Measurements from ENCODE around the gene HINT2.

Gene HINT2

GRCh38 chr9:35776018-35776417 lies 38.8 kb downstream of the HINT2 start:
- DNase-seq (ENCODE audit: low spot score) (no peak), ATAC-seq (ENCODE audit: low read depth) (no peak)
- Histone ChIP-seq H3K27ac (ENCODE audit: poor library complexity, severe bottlenecking) (no peak overlapping the region), H3K36me3 (ENCODE audit: low read depth) (no peaks in the 10 kb centered on the region), H3K9me3 (ENCODE audit: severe bottlenecking) (no peaks in the 10 kb centered on the region), H3K27me3 (ENCODE audit: insufficient read depth, poor library complexity, severe bottlenecking) (no peaks in the 10 kb centered on the region), H3K4me3 (ENCODE audit: severe bottlenecking) (no peak overlapping the region), H3K4me1 (ENCODE audit: insufficient read depth, poor library complexity, severe bottlenecking) (peaks cover 14% of the 10 kb centered on the region)
- no peak for TF ChIP-seq CTCF (IDR thresholded peaks at IDR 0.05; ENCODE audit: poor library complexity, severe bottlenecking)

- DNase-seq (ENCODE audit: low spot score) (no peak), ATAC-seq (ENCODE audit: low read depth) (no peak)
- H3K4me1 ChIP-seq (ENCODE audit: insufficient read depth, poor library complexity, severe bottlenecking), result peaks cover 16% of the 10 kb centered on the region
- H3K4me3 ChIP-seq (ENCODE audit: severe bottlenecking), result no peak overlapping the region
- no peaks in the 10 kb centered on the region for H3K27me3 ChIP-seq (ENCODE audit: insufficient read depth, poor library complexity, severe bottlenecking)
- no peak overlapping the region for H3K27ac ChIP-seq (ENCODE audit: poor library complexity, severe bottlenecking)
- no peak for TF ChIP-seq CTCF (IDR thresholded peaks at IDR 0.05; ENCODE audit: poor library complexity, severe bottlenecking)
- H3K9me3 ChIP-seq (ENCODE audit: severe bottlenecking), result no peaks in the 10 kb centered on the region
- H3K36me3 ChIP-seq (ENCODE audit: low read depth), result no peaks in the 10 kb centered on the region
These were observed 39.8 kb downstream of the HINT2 start for GRCh38 chr9:35774907-35775635.

GRCh38 chr9:35771943-35772342 lies 42.9 kb downstream of the HINT2 start:
- Histone ChIP-seq H3K36me3 (ENCODE audit: low read depth) (no peaks in the 10 kb centered on the region), H3K27me3 (ENCODE audit: insufficient read depth, poor library complexity, severe bottlenecking) (no peaks in the 10 kb centered on the region), H3K9me3 (ENCODE audit: severe bottlenecking) (no peaks in the 10 kb centered on the region), H3K27ac (ENCODE audit: poor library complexity, severe bottlenecking) (peak overlapping the region; percentile 58), H3K4me1 (ENCODE audit: insufficient read depth, poor library complexity, severe bottlenecking) (peaks cover 16% of the 10 kb centered on the region), H3K4me3 (ENCODE audit: severe bottlenecking) (no peak overlapping the region)
- ATAC-seq (ENCODE audit: low read depth) (peak; percentile 85), DNase-seq (ENCODE audit: low spot score) (no peak)
- TF ChIP-seq CTCF (IDR thresholded peaks at IDR 0.05; ENCODE audit: poor library complexity, severe bottlenecking), result no peak

GRCh38 chr9:35771534-35771933 lies 43.3 kb downstream of the HINT2 start:
- Histone ChIP-seq H3K4me1 (ENCODE audit: insufficient read depth, poor library complexity, severe bottlenecking) (peaks cover 16% of the 10 kb centered on the region), H3K36me3 (ENCODE audit: low read depth) (no peaks in the 10 kb centered on the region), H3K27ac (ENCODE audit: poor library complexity, severe bottlenecking) (peak overlapping the region; percentile 58), H3K27me3 (ENCODE audit: insufficient read depth, poor library complexity, severe bottlenecking) (no peaks in the 10 kb centered on the region), H3K4me3 (ENCODE audit: severe bottlenecking) (no peak overlapping the region), H3K9me3 (ENCODE audit: severe bottlenecking) (no peaks in the 10 kb centered on the region)
- TF ChIP-seq CTCF (IDR thresholded peaks at IDR 0.05; ENCODE audit: poor library complexity, severe bottlenecking), result no peak
- ATAC-seq (ENCODE audit: low read depth) (peak; percentile 47; the same call in 2 of the 3 replicates), DNase-seq (ENCODE audit: low spot score) (no peak)

GRCh38 chr9:35771075-35771433 lies 43.8 kb downstream of the HINT2 start:
- Histone ChIP-seq H3K27me3 (ENCODE audit: insufficient read depth, poor library complexity, severe bottlenecking) (no peaks in the 10 kb centered on the region), H3K9me3 (ENCODE audit: severe bottlenecking) (no peaks in the 10 kb centered on the region), H3K27ac (ENCODE audit: poor library complexity, severe bottlenecking) (peak overlapping the region; percentile 58), H3K4me3 (ENCODE audit: severe bottlenecking) (no peak overlapping the region), H3K36me3 (ENCODE audit: low read depth) (no peaks in the 10 kb centered on the region), H3K4me1 (ENCODE audit: insufficient read depth, poor library complexity, severe bottlenecking) (peaks cover 16% of the 10 kb centered on the region)
- DNase-seq (ENCODE audit: low spot score) (no peak), ATAC-seq (ENCODE audit: low read depth) (no peak)
- TF ChIP-seq CTCF (IDR thresholded peaks at IDR 0.05; ENCODE audit: poor library complexity, severe bottlenecking), result no peak

Measured in RWPE2 (cell line).